GM12891 (cell line): Measurements from ENCODE around the gene SET.

Experiments used
- PAX5 ChIP-seq: IDR thresholded peaks from 2 replicates; pipeline ENCODE4 v1.6.1; 2011; ENCODE audit warnings: low read length, moderate library complexity, mild to moderate bottlenecking; ENCODE audit not compliant: insufficient read depth, severe bottlenecking
- POLR2A ChIP-seq: IDR thresholded peaks from 2 replicates; pipeline ENCODE4 v1.6.1; 2011; ENCODE audit warnings: low read depth, low read length, control low read depth
- POLR2AphosphoS5 ChIP-seq: IDR thresholded peaks from 2 replicates; pipeline ENCODE4 v1.6.1; 2011; ENCODE audit warnings: low read depth, low read length, control low read depth
- POU2F2 ChIP-seq: IDR thresholded peaks from 2 replicates; pipeline ENCODE4 v1.6.1; 2011; ENCODE audit warnings: low read depth, mild to moderate bottlenecking, control low read depth, low read length, moderate library complexity
- SPI1 ChIP-seq: IDR thresholded peaks from 2 replicates; pipeline ENCODE4 v1.6.1; 2011; ENCODE audit warnings: low read depth, low read length, control low read depth
- TAF1 ChIP-seq: IDR thresholded peaks from 2 replicates; pipeline ENCODE4 v1.6.1; 2011; ENCODE audit warnings: low read depth, low read length, control low read depth

- TF ChIP-seq POLR2A: no peak
- no peak for TF ChIP-seq TAF1
- TF ChIP-seq POLR2AphosphoS5: no peak
- no peak for TF ChIP-seq PAX5
- TF ChIP-seq SPI1: no peak
- TF ChIP-seq POU2F2: no peak
Measured at GRCh38 chr9:128685636-128686489, 3.2 kb upstream of the SET start.
